ENCODE measurements around the gene ROR2.

- no peak for TF ChIP-seq CTCF (conservative IDR thresholded peaks at IDR 0.05; ENCODE audit: low read depth in 2 of 2)
- no peak for TF ChIP-seq CREB1 (CRISPR knock-in tag; IDR thresholded peaks at IDR 0.05; ENCODE audit: low read depth)
- no peak for TF ChIP-seq POLR2AphosphoS5 (IDR thresholded peaks at IDR 0.05; ENCODE audit: low read depth)
- TF ChIP-seq REST (IDR thresholded peaks at IDR 0.05; ENCODE audit: unreplicated experiment), result no peak
- TF ChIP-seq JUNB (IDR thresholded peaks at IDR 0.05; ENCODE audit: unreplicated experiment), result no peak
- TF ChIP-seq ETS1 (IDR thresholded peaks at IDR 0.05), result no peak
- no peak for TF ChIP-seq EZH2 (IDR thresholded peaks at IDR 0.05; ENCODE audit: low read depth, unreplicated experiment)
- TF ChIP-seq EZH2phosphoT487 (IDR thresholded peaks at IDR 0.05; ENCODE audit: unreplicated experiment), result no peak
- TF ChIP-seq ZNF331 (CRISPR knock-in tag; IDR thresholded peaks at IDR 0.05; ENCODE audit: low read depth), result no peak
Measured at GRCh38 chr9:91660521-91660920, 289.5 kb downstream of the ROR2 start.

All from GM23338 (cell line).